ENCODE data around the gene LYPD6. TPM values are rescaled to one million over a fixed set of nuclear protein-coding genes. Genes with fewer than 3 reads are reported as not detected.

Gene LYPD6
- total RNA-seq, 4 donors from 2014 or later = 0.31 to 4.0 (median 3.0) TPM

DNA sequence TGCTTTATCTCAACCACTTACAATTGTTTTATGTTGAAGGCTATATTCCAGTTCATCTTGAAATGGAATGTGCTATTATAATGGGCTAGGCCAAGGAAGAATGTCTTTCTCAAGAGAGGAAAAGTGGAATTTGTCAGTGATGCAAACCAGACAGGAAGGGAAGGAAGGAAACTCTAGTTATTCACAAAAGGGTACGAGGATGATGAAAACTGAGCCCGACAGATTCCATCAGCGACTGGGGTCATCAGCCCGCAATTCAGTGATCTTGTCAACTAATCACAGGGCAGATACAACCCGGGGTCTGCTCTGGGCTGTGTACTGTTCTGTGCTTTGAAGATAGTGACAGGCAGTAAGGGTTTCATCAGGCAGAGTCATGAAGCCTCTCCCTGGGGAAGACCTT, 23.4 kb upstream of the LYPD6 start:
- peaks cover 25% of the 10 kb centered on the region for H3K27me3 ChIP-seq
- WGBS, 2 donors (ENCODE audit: low coverage in 1 of 2) = 30 to 55% methylated on average over 4 to 5 of the region's 5 CpGs
- H3K36me3 ChIP-seq = no peaks in the 10 kb centered on the region
- no peak for ATAC-seq
- no peak for TF ChIP-seq POLR2A (IDR thresholded peaks at IDR 0.05)
- TF ChIP-seq POLR2AphosphoS5 (IDR thresholded peaks at IDR 0.05) = no peak
- TF ChIP-seq, protein P1, sequence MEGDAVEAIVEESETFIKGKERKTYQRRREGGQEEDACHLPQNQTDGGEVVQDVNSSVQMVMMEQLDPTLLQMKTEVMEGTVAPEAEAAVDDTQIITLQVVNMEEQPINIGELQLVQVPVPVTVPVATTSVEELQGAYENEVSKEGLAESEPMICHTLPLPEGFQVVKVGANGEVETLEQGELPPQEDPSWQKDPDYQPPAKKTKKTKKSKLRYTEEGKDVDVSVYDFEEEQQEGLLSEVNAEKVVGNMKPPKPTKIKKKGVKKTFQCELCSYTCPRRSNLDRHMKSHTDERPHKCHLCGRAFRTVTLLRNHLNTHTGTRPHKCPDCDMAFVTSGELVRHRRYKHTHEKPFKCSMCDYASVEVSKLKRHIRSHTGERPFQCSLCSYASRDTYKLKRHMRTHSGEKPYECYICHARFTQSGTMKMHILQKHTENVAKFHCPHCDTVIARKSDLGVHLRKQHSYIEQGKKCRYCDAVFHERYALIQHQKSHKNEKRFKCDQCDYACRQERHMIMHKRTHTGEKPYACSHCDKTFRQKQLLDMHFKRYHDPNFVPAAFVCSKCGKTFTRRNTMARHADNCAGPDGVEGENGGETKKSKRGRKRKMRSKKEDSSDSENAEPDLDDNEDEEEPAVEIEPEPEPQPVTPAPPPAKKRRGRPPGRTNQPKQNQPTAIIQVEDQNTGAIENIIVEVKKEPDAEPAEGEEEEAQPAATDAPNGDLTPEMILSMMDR (IDR thresholded peaks at IDR 0.05) = no peak
- TF ChIP-seq EP300 (IDR thresholded peaks at IDR 0.05) = no peak
- H3K4me3 ChIP-seq = no peak overlapping the region
- H3K27ac ChIP-seq = no peak overlapping the region
- no peaks in the 10 kb centered on the region for H3K4me1 ChIP-seq
- H3K9me3 ChIP-seq = no peaks in the 10 kb centered on the region

DNA sequence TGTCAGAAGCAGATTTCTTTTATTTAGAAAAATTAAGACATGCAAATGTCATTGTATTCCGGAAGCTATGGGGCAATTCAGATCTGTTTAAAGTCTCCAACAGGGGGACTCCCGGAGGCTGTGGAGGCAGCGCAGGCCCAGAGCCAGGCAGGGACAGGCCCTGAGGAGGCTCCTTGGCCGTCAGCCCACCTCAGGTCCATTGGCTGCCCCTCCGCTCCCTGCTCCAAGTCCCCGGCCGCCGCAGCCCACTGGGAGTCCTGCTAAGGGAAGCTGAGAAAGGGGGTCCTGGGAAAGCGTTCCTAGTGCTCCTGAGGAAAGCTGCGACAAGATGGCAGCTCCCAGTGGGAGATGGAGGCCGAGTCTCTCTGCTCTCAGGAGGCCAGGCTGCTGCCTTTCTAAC, 20.0 kb upstream of the LYPD6 start:
- Histone ChIP-seq H3K27me3 (peaks cover 15% of the 10 kb centered on the region), H3K4me1 (peaks cover 0 to 7% (median 0%) of the 10 kb centered on the region in 3 donors), H3K27ac (no peak overlapping the region), H3K4me3 (no peak overlapping the region), H3K9me3 (no peaks in the 10 kb centered on the region), H3K36me3 (no peaks in the 10 kb centered on the region)
- 80 to 82% methylated on average over 1 to 4 of the region's 11 CpGs for WGBS, 2 donors (ENCODE audit: low coverage in 1 of 2)
- TF ChIP-seq, protein P1 (IDR thresholded peaks at IDR 0.05) = no peak
- no peak for TF ChIP-seq EP300 (IDR thresholded peaks at IDR 0.05)
- TF ChIP-seq POLR2A (IDR thresholded peaks at IDR 0.05) = no peak
- TF ChIP-seq POLR2AphosphoS5 (IDR thresholded peaks at IDR 0.05) = no peak
- no peak for ATAC-seq

DNA sequence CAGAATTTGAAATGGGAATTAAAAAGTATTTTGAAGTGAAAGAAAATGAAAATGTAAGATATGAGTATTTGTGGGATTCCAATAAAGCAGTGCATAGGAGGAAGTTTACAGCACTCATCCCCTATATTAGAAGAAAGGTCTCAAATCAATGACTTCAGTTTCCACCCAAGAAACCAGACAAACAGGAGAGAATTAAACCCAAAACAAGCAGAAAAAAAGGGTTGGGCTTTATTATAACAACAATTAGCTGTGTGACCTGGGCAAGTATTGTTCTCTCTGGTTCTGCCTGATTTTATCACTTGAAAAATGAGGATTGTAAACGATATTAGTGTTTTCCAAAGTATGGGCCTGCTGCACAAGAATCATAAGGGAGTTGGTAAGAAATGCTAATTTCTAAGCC, 18.3 kb upstream of the LYPD6 start:
- H3K27ac ChIP-seq = no peak overlapping the region
- no peaks in the 10 kb centered on the region for H3K36me3 ChIP-seq
- no peaks in the 10 kb centered on the region for H3K9me3 ChIP-seq
- no peak for TF ChIP-seq POLR2AphosphoS5 (IDR thresholded peaks at IDR 0.05)
- TF ChIP-seq, protein P1 (IDR thresholded peaks at IDR 0.05) = no peak
- TF ChIP-seq EP300 (IDR thresholded peaks at IDR 0.05) = no peak
- no peak for TF ChIP-seq POLR2A (IDR thresholded peaks at IDR 0.05)
- no peak for ATAC-seq
- 33 to 63% methylated on average over 1 of the region's 1 CpG for WGBS, 2 donors (ENCODE audit: low coverage in 1 of 2)
- no peak overlapping the region for H3K4me3 ChIP-seq
- H3K27me3 ChIP-seq = peaks cover 15% of the 10 kb centered on the region
- peaks cover 0 to 7% (median 0%) of the 10 kb centered on the region in 3 donors for H3K4me1 ChIP-seq

DNA sequence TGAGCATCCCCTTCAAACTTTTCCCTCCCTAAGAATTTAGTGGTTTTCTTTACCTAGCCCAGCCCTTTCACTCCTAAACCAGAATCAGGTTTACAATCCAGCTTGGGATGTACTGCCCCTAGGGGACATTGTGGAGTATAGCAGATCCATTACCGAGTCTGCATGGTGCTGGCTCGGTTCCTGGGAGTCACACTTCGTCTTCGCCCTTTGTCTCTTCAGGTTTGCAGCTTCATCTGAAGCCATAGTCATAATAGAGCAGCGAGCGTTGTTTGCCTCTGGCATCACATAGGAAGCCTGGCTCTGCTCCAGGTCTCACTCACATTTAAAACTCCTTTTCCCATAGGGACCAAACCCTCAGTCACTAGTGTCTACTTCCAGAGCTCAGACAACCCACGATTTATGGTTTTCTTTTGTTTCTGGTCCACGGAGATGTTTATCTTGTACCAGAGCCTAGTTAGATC, 16.8 kb upstream of the LYPD6 start:
- H3K27me3 ChIP-seq = peaks cover 15% of the 10 kb centered on the region
- no peak overlapping the region for H3K27ac ChIP-seq
- peaks cover 0 to 7% (median 0%) of the 10 kb centered on the region in 3 donors for H3K4me1 ChIP-seq
- H3K9me3 ChIP-seq = no peaks in the 10 kb centered on the region
- 3 to 9% methylated on average over 7 to 8 of the region's 8 CpGs for WGBS, 2 donors (ENCODE audit: low coverage in 1 of 2)
- H3K36me3 ChIP-seq = no peaks in the 10 kb centered on the region
- ATAC-seq = peak; percentile 55
- no peak overlapping the region for H3K4me3 ChIP-seq
- TF ChIP-seq POLR2AphosphoS5 (IDR thresholded peaks at IDR 0.05) (no peak), EP300 (IDR thresholded peaks at IDR 0.05) (no peak)
- TF ChIP-seq, protein P1 (IDR thresholded peaks at IDR 0.05) = peak; percentile 25 to 67 (median 44)

DNA sequence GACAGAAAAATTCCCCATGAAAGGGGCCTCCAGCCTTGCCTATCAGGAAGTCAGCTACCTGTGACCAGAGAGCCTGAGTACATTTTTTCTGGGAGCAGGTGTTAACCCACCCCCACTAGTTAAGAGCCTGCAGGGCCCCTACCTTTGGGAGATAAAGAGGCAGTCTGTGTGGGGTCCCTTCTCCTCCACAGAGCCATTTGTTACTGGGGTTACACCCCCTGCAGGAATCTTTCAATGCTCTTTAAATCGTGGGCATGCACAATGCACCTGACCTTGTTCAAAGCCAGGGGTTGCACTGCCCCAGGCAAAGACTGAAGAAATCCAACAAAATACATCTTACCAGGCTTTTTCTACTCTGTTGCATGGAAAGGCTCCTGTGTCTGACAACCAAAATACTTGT, 15.7 kb upstream of the LYPD6 start:
- TF ChIP-seq POLR2A (IDR thresholded peaks at IDR 0.05) = no peak
- TF ChIP-seq, protein P1 (IDR thresholded peaks at IDR 0.05) = no peak
- TF ChIP-seq POLR2AphosphoS5 (IDR thresholded peaks at IDR 0.05) = no peak
- no peak for TF ChIP-seq EP300 (IDR thresholded peaks at IDR 0.05)
- Histone ChIP-seq H3K36me3 (no peaks in the 10 kb centered on the region), H3K4me3 (no peak overlapping the region), H3K4me1 (peaks cover 0 to 7% (median 0%) of the 10 kb centered on the region in 3 donors), H3K27me3 (peaks cover 15% of the 10 kb centered on the region), H3K9me3 (no peaks in the 10 kb centered on the region), H3K27ac (no peak overlapping the region)
- no peak for ATAC-seq
- 0% methylated on average over 1 of the region's 1 CpG; no CpG with 5 or more reads in 1 of the 2 donors for WGBS, 2 donors (ENCODE audit: low coverage in 1 of 2)

Data from gastroesophageal sphincter (tissue), 4 donors.